Measurements from ENCODE around the gene ADD3. TPM values are rescaled to one million over a fixed set of nuclear protein-coding genes. Genes with fewer than 3 reads are reported as not detected.

The ADD3 gene
- total and polyA plus RNA-seq, 2 of the 13 experiments (the other 11 are each of a cell fraction or from before 2014, with no cell fraction given): 44.7 to 57.5 TPM

DNA sequence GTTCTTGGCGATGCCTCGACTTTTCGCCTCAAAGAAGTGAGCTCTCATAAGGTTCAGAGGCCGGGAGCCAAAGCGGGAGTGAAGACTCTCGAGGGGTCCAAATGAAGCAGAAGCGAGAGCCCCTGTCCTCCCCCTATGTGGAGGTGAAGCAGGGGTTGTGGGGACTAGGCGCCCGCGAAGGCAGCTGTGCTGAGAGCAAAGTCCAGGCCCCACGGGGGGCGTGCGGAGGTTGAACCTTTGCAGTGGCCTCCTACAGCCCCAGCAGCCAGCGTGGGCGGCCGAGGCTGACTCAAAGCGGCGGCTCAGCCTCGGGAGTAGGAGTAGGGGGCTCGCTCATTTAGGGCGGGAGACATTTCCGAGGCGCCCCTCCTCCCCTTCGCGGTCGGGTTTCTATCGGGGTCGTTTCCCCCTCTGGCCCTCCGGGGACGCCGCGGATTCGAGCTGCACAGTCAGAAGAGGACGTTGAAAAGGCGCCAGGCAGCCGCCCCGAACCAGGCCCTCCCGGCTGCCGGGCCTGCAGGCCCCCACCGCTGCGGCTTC is 553 bp upstream of the ADD3 start (continued):
- TF ChIP-seq, protein P1, sequence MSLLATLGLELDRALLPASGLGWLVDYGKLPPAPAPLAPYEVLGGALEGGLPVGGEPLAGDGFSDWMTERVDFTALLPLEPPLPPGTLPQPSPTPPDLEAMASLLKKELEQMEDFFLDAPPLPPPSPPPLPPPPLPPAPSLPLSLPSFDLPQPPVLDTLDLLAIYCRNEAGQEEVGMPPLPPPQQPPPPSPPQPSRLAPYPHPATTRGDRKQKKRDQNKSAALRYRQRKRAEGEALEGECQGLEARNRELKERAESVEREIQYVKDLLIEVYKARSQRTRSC (CRISPR knock-in tag; IDR thresholded peaks at IDR 0.05; ENCODE audit: low read depth): no peak
- TF ChIP-seq ZNF431 (CRISPR knock-in tag; IDR thresholded peaks at IDR 0.05; ENCODE audit: borderline replicate concordance, low read depth): no peak; the same call in 1 of the 2 replicates
- peak; percentile 57 for TF ChIP-seq ZNF883 (CRISPR knock-in tag; IDR thresholded peaks at IDR 0.05; ENCODE audit: not compliant biosample characterization)
- TF ChIP-seq ZNF768 (CRISPR knock-in tag; IDR thresholded peaks at IDR 0.05): peak; percentile 23; the same call in 1 of the 2 replicates
- TF ChIP-seq HNRNPUL1 (IDR thresholded peaks at IDR 0.05; ENCODE audit: low read depth, low read length): 0 out of 2 replicates have a peak, but pooled peaks have one; percentile 23
- peak; percentile 50 for TF ChIP-seq ZEB1 (IDR thresholded peaks at IDR 0.05; ENCODE audit: insufficient replicate concordance, low read depth)
- TF ChIP-seq HDAC2 (CRISPR knock-in tag; IDR thresholded peaks at IDR 0.05): no peak; the same call in 1 of the 2 replicates
- 0 out of 2 replicates have a peak, but pooled peaks have one; percentile 44 for TF ChIP-seq ZSCAN20 (CRISPR knock-in tag; IDR thresholded peaks at IDR 0.05; ENCODE audit: borderline replicate concordance)
- TF ChIP-seq, protein P2, sequence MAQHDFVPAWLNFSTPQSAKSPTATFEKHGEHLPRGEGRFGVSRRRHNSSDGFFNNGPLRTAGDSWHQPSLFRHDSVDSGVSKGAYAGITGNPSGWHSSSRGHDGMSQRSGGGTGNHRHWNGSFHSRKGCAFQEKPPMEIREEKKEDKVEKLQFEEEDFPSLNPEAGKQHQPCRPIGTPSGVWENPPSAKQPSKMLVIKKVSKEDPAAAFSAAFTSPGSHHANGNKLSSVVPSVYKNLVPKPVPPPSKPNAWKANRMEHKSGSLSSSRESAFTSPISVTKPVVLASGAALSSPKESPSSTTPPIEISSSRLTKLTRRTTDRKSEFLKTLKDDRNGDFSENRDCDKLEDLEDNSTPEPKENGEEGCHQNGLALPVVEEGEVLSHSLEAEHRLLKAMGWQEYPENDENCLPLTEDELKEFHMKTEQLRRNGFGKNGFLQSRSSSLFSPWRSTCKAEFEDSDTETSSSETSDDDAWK (CRISPR knock-in tag; IDR thresholded peaks at IDR 0.05): no peak
- TF ChIP-seq ETV6 (CRISPR knock-in tag; conservative IDR thresholded peaks at IDR 0.05): 0 out of 2 replicates have a peak, but pooled peaks have one; percentile 51
- TF ChIP-seq, protein P3, sequence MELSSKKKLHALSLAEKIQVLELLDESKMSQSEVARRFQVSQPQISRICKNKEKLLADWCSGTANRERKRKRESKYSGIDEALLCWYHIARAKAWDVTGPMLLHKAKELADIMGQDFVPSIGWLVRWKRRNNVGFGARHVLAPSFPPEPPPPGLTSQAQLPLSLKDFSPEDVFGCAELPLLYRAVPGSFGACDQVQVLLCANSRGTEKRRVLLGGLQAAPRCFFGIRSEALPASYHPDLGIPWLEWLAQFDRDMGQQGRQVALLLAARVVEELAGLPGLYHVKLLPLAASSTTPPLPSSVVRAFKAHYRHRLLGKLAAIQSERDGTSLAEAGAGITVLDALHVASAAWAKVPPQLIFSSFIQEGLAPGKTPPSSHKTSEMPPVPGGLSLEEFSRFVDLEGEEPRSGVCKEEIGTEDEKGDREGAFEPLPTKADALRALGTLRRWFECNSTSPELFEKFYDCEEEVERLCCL (CRISPR knock-in tag; IDR thresholded peaks at IDR 0.05; ENCODE audit: borderline replicate concordance): no peak
- no peak for TF ChIP-seq SNRNP70 (IDR thresholded peaks at IDR 0.05; ENCODE audit: low read depth, low read length)
- TF ChIP-seq, protein P4, sequence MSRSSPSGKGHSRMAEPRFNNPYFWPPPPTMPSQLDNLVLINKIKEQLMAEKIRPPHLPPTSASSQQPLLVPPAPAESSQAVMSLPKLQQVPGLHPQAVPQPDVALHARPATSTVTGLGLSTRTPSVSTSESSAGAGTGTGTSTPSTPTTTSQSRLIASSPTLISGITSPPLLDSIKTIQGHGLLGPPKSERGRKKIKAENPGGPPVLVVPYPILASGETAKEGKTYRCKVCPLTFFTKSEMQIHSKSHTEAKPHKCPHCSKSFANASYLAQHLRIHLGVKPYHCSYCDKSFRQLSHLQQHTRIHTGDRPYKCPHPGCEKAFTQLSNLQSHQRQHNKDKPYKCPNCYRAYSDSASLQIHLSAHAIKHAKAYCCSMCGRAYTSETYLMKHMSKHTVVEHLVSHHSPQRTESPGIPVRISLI (CRISPR knock-in tag; IDR thresholded peaks at IDR 0.05; ENCODE audit: borderline replicate concordance): no peak
- TF ChIP-seq ZNF224 (CRISPR knock-in tag; IDR thresholded peaks at IDR 0.05): no peak
- TF ChIP-seq, protein P5, sequence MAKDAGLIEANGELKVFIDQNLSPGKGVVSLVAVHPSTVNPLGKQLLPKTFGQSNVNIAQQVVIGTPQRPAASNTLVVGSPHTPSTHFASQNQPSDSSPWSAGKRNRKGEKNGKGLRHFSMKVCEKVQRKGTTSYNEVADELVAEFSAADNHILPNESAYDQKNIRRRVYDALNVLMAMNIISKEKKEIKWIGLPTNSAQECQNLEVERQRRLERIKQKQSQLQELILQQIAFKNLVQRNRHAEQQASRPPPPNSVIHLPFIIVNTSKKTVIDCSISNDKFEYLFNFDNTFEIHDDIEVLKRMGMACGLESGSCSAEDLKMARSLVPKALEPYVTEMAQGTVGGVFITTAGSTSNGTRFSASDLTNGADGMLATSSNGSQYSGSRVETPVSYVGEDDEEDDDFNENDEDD (CRISPR knock-in tag; IDR thresholded peaks at IDR 0.05; ENCODE audit: borderline replicate concordance): no peak
- TF ChIP-seq MTF1 (CRISPR knock-in tag; IDR thresholded peaks at IDR 0.05): no peak
- TF ChIP-seq NR1H2 (CRISPR knock-in tag; IDR thresholded peaks at IDR 0.05; ENCODE audit: borderline replicate concordance, low read depth): no peak
- peak; percentile 78 for TF ChIP-seq RBFOX2 (IDR thresholded peaks at IDR 0.05; ENCODE audit: low read depth, low read length)
- no peak for TF ChIP-seq ZNF660 (CRISPR knock-in tag; IDR thresholded peaks at IDR 0.05; ENCODE audit: borderline replicate concordance, low read depth)
- TF ChIP-seq GATA4 (IDR thresholded peaks at IDR 0.05; ENCODE audit: borderline replicate concordance, low read depth): no peak; the same call in 1 of the 2 replicates
- TF ChIP-seq, protein P6, sequence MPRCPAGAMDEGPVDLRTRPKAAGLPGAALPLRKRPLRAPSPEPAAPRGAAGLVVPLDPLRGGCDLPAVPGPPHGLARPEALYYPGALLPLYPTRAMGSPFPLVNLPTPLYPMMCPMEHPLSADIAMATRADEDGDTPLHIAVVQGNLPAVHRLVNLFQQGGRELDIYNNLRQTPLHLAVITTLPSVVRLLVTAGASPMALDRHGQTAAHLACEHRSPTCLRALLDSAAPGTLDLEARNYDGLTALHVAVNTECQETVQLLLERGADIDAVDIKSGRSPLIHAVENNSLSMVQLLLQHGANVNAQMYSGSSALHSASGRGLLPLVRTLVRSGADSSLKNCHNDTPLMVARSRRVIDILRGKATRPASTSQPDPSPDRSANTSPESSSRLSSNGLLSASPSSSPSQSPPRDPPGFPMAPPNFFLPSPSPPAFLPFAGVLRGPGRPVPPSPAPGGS (CRISPR knock-in tag; IDR thresholded peaks at IDR 0.05): no peak
- TF ChIP-seq SYNCRIP (IDR thresholded peaks at IDR 0.05; ENCODE audit: insufficient read depth, low read depth, low read length): no peak
- TF ChIP-seq KAT7 (CRISPR knock-in tag; IDR thresholded peaks at IDR 0.05; ENCODE audit: borderline replicate concordance): no peak

Data from HepG2 (cell line).